Ureter (tissue), 1 donor: ENCODE data around the gene SDK1. TPM values are rescaled to one million over a fixed set of nuclear protein-coding genes. Genes with fewer than 3 reads are reported as not detected.
"Not testable (repeated sequence)": the region's sequence is repeated elsewhere in the genome, so short reads cannot be mapped to it uniquely, and the experiment has no call there.

Source experiments
- DNase-seq: peaks from one replicate; pipeline ENCODE4 v3.0.0-alpha.2; 2020; ENCODE audit warnings: low spot score
- total RNA-seq: library from RNA; stranded (reverse); gene quantifications from one replicate; pipeline ENCODE4 v1.2.4, GENCODE V29; 2023
- donor health status: DM: yes; HTN: yes; CAD: no.

The SDK1 gene
- total RNA-seq, 1 donor from 2014 or later = 27.3 TPM

DNA sequence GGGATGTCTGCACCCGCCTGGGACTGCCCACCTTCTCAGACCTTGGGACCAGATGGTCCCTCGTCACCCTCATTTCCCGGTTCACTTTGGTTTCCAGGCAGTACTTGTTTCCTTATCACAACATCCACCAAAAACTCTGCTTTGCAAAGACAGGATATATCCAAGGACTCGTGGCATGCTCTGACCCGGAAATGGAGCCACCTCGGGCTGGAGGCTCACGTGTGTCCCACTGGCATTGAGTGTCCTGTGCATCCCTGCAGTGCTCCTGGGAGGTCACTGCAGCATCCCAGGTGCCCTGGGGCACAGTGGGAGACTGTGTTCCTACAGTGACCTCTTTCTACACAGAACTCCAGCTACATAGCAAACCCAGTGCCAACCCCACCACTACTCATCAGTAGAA lies 769.2 kb downstream of the SDK1 start:
- no peak for DNase-seq

DNA sequence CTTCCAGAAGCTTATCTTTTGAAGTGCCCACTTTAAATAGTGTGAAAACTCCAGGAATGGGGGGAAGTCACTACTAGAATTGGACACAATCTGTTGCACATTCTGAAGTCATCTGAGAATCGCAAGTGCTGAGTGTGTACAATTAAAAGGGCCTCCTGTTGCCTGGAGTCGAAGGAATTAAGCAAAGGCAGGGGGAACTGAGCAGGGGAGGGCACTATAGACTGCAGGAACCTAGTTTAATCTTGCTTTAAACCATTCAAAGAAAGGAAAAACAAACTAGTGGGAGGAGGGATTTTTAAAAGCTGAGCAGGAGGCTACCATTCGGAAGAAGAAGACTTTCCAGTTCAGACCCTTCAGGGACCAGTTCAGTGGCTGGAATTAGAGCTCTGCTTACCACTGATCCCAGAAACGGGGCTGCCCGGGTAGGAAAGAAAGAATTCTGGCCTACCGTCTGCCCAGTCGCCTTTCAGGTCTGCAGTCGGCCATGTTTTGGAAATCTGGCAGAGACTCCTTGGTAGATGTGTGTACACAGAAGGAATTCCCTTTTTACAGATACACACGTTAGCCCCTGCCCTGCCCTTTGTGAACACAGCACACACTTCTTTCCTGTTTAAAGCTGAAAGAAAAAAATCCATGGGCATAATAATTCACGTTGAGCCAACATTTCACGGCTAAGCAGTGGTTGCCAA lies 770.5 kb downstream of the SDK1 start:
- no peak for DNase-seq

DNA sequence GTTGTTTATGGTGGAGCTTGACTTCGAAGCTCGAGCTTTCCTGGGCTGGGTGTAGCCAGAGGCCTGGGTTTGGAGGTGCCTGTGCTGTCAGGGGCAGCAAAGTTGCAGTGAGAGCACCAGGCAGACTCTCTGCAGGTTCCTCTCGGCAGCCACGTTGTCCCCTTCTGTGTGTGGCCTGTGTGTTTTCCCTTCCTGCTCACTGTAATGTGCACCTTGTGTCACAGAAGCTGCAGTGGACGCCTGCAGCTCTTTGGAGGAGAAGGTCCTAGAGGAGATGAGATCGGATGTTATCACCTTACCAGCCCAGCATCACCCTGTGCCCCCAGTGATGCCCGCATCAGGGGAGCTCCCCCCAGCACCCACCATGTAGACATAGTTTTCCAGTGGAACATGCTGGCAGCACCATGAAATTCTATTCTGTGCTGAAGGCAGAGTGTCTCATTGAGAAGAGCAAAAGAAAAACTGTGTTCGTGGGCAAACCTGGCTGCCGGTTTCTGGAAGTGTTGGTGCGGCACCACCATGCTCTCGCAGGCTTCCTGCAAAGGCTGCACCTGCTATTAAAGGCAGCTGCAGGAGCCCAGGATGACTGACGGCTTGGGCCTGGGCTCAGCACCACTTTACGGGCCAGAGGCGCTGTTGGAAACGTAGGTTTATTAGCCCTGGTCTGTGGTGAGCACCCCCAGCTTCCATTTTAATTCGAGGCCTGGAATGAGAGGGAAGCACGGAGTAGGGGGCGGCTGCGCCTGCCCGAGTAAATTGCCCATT lies 771.3 kb downstream of the SDK1 start:
- no peak for DNase-seq

DNA sequence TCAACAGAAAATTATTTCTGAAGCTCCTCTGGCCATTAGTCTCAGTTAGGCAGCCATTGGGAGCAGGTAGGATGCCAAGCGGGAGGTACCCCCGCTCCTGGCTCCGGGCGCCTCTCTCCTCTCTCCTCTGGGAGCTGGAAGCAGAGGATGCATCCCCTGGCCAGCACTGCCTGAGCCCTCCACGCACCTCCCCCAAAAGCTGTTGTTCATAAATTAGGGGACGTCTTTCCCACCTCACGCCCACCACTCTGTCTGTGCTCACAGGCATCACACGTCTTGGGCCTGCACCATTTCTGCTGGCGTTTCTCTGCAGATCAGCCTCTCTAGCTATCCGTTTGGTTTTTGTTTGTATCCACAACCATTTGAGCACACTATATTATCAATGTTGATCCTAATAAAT lies 772.0 kb downstream of the SDK1 start:
- no peak for DNase-seq

DNA sequence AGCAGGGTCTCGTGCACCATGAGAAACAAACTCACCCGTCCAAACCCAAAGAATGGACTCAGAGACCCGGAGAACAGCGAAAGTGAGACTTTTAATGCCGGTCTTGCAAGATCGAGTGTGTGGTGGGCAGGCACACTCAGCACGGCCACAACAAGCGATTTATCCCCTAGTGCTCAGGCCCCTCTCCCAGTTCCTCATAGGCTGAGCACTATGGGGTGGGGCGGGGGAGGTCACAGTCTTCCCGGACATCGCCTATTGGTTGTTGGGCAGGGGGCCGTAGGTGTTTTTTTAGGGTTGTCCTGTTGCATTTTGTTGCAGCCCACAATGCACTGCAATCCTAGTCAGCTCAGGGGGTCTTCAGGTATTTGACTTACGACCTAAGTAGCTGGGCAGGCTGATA lies 772.7 kb downstream of the SDK1 start:
- DNase-seq = no peak

DNA sequence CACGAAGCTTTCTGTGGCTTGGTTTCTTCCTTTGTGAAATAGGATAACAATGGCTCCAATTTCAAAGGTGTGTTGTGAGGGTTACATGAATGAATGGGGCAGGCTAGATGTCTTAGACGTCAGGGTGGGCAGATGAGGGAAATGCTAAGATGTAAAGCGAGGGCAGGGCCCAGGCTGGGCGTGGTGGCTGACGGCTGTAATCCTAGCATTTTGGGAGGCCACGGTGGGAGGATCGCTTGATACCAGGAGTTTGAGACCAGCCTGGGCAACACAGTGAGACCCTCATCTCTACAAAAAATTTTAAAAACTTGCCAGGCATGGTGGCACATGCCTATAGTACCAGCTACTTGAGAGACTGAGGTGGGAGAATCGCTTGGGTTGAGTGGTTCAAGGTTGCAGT lies 773.4 kb downstream of the SDK1 start:
- DNase-seq = no peak

DNA sequence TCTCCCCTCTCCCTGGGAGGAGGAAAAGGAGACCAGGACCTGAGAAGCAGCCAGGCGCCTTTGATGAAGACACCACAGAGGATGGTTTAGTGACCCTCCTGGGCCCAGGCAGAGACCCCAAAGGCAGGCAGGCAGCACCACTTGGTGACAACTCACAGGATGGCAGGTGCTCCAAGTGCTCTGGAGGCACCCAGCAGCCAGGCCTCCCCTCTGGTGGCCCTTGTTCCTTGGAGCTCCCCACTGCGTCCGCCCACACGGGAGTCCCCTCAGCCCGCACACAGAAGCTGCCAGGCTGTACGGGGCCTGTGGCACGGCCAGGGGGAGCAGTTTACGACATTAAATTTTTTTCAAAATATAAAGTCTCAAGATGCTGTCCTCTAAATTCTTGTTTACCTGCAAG lies 773.9 kb downstream of the SDK1 start:
- DNase-seq = no peak

DNA sequence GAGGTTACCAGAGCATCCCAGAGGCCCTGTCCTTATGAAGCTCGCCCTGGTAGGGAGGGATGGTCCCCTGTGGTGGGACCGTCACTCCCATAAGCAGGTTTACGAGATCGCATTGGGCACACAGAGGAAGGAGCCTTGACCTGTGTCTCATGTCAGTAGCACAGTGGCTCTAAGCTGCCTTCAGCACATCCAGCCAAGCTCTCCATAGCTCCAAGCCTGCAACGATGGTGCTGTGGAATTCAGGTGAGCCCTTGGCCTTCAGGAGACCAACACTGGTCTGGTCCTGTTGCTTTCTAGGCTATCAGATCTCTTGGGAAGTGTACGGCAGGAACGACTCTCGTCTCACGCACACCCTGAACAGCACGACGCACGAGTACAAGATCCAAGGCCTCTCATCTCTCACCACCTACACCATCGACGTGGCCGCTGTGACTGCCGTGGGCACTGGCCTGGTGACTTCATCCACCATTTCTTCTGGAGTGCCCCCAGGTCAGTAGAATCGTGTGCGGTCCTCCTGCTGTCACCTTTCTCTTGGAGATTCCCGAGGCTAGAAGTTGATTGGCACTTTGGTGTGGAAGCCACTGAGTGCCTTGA lies 775.7 kb downstream of the SDK1 start:
- DNase-seq = no peak

DNA sequence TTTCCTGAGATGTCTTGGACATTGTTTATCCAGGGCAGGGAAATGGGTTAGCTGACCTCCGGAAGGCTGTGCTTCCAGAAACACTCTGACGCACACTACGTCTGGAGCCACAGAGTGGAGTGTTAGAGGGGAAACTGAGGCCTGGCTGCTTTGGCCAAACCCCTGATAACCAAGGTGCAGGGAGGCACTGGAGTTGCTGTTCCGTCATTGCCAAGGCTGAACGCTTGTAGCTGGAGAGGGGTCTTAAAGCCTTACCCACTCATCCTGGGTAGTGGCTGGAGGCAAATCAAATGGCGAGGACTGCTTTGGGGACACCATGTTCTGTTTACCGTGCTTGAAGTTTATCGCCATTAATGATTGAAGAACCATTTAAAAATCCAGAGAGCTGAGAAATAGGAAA lies 776.9 kb downstream of the SDK1 start:
- no peak for DNase-seq

DNA sequence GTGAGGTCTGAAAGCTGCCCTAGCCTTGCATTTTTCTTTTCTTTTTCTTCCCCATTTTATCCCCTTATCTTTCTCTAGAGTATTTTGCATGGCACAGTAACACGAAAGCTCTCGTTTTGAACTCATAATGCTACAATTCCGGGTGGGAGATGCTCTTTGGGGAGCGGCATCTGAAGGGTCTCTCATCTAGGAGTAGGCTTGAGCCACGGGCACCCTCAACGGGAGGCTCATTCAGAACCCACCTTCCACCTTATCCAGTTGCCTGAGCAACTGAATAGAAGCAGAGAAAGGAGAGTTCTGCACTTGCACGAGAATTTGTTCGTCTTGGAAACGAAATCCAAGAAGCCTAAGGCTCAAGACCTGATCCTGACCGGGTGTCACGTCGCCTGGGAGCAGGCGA lies 777.5 kb downstream of the SDK1 start:
- no peak for DNase-seq

DNA sequence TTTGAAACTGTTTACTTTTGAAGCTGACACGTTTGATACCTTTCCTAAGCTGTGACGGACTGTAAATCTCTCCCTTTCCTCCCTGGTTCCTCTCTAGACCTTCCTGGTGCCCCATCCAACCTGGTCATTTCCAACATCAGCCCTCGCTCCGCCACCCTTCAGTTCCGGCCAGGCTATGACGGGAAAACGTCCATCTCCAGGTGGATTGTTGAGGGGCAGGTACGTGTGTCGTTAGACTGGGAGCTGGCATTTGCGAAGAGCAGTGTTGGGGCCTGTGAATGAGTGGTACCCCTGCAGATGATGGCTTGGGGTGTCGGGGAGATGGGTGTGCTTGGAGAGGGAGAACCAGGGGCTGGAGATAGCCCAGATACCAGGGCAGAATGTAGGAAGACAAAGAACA lies 778.3 kb downstream of the SDK1 start:
- DNase-seq = no peak

DNA sequence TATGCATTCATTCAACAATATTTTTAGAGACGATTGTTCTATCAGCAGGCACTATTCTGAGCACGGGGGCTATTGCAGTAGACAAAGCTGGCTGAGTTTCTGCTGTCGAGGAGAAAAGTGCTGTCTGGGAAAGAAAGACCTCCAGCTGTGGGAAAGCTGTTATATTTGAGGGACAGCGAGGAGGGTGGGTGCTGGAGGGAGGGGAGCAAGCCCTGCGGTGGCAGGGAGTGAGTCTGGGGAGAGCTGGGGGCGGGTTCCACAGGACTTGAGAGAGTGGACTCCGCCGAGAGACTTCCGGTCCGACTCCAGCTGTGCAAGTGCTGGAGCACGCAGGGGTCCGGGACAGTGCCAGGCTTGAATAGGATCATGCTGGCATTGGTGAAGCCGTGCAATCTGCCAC lies 778.9 kb downstream of the SDK1 start:
- no peak for DNase-seq

DNA sequence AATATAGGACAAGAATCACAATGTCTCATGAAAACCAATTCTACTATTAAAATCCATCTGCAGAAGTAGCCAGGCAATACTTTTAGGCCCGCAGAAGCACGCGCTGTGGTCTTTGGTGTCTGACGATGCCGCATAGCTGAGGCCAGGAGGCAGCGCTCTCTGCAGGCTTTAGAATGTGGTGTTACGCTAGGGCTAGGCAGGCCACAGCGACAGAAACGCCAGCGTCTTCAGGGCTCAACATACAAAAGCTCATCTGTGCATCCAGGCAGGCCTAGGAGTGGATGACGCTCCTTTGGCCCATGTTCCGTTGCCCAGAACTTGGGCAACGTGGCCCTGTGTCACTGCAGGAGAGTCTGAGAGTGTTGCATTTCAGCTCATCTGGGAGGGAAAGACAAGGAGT lies 779.9 kb downstream of the SDK1 start:
- no peak for DNase-seq

DNA sequence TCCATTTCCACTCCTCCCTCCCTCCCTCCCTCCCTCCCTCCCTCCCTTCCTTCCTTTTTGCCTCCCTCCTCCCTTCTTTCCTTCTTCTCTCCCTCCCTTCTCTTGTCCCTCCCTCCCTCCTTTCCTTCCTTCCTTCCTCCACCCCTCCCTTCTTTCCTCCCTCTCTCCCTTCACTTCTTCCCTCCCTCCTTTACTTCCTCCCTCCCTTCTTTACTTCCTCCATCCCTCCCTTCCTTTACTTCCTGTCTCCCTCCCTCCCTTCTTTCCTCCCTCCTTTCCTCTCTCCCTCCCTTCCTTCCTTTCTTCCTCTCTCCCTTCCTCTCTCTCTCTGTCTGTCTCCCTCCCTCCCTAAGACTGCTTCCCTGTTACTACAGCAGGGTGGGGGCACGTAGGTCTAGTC lies 782.5 kb downstream of the SDK1 start:
- DNase-seq = no peak

DNA sequence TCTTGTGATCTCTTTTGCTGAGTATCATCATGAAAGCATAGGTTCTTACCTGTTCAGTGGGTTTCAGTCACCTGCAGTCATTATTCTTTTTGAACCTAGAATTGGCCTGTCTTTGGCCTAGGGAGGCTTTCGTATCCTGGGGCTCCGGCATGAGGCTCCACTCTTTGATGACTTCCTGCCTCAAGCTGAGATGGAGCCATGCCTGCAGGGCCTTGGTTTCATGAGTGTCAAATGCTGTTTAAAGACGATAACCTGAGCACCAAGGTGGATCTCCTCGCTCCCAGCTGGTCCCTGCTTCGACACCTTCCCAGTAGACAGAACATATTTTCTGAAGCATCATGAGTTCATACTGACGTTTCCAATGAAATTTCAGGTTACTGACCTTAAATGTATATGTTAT lies 783.2 kb downstream of the SDK1 start:
- no peak for DNase-seq

DNA sequence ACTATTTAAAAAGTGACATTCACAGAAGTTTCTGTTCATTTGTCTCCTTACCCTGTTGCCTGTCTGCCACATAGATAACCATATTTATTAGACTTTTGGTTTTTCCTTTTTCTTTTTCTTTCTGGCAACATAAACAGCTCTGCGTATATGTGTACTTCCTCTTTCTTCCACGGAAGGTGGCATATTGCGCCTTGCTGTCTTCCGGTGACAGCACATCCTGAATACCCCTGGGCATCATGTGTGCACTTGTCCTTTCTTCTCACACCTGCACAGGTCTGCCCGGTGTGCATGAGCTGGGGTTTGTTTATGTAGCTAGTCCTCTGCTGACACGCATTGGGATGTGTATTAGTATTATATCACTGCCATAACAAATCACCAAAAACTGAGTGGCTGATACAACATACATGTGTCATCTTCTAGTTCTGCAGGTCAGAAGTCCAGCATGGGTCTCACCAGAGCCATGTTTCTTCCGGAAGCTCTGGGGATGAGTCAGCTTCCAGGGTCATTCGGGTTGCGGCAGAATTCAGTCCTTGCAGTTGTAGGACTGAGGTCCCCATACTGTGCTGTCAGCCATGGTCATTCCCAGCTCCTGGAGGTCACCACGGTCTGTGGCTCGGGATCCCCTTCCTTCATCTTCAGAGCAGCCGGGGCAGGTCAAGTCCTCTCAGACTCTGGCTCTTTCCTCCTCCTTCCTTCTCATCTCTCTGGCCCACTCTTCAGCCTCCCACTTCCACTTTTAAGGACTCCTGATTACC lies 785.1 kb downstream of the SDK1 start:
- DNase-seq = no peak

DNA sequence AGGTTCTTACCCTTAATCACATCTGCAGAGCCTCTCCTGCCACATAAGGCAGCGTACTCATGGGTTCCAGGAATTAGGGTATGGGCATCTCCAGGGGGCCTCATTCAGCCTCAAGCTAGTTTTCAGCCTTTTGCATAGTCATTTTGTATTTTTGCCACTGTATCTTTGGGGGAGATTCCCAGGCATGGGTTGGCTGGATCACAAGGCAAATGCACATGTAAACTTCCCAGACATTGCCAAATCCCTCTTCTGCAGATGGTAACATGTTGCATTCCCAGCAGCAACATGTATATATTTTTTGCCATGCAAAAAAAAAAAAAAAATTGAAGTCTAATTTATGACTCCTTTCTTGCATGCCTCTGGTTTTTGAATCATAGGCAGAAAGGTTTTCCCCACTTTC lies 785.7 kb downstream of the SDK1 start:
- DNase-seq = no peak

DNA sequence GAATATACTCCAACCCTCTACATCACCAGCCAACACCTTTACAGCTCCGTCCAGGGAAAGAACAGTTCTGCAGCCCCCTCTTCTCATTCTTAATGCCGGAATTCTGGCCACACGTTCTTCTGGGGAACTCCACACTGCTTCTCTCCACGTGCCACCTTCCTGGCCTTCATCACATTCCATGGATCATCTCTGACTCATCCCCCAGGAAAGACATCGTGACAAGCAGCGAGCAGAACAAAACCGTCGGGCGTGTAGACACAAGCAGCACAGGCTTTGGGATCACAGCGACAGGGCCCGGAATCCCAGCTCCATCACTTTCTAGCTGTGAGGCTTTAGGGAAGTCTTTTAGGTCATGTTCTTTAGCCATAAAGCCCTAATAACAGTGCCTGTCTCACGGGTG lies 790.7 kb downstream of the SDK1 start:
- no peak for DNase-seq

DNA sequence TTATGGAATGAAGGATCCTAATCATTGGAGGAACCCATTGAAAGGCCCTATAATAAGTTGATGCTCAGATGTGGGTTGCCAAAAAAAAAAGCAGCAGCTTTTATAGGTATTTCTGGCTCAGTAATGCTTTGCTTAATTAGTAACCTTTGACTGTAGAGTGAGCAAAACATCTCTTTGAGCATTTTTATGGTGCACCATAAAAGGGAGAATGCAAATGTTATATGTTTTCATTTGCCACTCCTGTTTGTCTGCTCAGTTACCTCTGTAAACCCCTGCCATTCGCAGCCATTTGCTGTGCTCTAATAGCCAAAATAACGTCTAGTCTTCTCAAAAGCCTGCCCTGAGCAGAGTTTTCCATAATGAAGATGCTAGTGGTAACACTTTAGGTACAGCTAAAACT lies 792.0 kb downstream of the SDK1 start:
- no peak for DNase-seq

DNA sequence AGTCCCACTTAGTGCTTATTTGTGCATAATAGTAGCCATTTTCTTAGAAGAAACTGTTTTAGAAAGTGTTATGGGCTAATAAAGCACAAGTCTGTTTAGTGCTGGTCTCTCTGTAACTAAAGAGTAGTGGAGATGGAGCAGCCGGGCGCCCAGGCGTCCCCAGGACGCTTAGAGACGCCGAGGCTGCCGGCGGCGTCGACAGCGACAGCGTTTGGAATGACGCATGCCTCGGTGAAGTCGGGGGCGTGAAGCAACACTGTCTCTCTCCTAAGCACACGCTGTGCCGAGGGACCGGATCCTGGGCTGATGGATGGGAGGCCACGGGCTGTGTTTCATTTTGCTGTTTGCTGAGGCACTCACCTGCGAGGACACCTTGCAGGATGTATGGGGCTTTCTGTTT lies 792.4 kb downstream of the SDK1 start:
- no peak for DNase-seq

DNA sequence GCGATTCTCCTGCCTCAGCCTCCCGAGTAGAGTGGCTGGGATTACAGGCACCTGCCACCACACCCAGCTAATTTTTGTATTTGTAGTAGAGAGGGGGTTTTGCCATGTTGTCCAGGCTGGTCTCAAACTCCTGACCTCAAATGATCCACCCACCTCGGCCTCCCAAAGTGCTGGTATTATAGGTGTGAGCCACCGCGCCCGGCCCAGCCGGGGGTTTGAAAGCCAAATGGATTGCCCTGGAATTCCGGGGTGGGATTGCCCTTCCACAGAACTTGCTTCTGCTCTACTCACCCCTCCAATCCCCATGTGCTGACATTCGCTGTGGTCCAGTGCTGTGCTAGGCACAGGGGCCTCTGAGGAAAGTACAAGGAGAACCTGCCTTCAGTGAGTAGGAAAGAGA lies 793.1 kb downstream of the SDK1 start:
- not testable (repeated sequence) for DNase-seq

DNA sequence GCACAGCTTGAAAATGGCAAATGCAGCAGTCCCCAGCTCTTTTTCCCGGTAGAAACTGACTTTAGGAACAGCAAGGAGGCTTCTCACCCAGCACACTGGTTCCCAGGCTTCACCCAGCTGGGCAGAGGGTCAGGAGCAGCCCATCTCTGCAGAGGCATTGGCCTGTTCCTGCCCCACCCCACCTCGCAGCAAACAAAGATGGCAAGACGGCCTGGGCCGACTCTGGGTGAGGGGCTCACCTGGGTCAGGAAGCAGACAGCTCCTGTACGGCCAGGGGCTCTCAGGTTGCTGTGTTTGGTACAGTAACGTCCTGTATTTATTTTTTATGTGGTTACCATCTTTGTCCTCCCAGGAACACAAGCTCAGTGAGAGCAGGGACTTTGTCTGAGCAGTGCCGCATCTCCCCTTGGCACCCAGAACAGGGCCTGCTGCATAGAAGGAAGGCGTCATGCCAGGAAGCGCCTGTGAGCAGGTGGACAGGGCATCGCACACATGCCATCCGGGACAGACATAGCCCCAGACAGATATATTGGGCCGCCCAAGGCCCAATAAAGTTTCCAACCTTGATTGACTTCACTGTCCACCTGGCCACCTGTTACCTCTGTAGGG lies 796.1 kb downstream of the SDK1 start:
- DNase-seq = peak; percentile 40
